HEK293T (cell line): ENCODE data around the gene FGD2.

Experiments used
- CTCF ChIA-PET: fragments of 350-600 bp; formaldehyde crosslinking; extraction: SDS; loops from one replicate; lab custom pipeline; 2021; ENCODE audit warnings: antibody characterized with exemption, inconsistent platforms; lab: Yijun Ruan, JAX
- POLR2A ChIA-PET: fragments of 350-600 bp; formaldehyde crosslinking; extraction: SDS; loops from one replicate; lab custom pipeline; 2020; ENCODE audit warnings: antibody characterized with exemption, inconsistent platforms; lab: Yijun Ruan, JAX
- DNase-seq: peaks from one replicate; pipeline ENCODE4 v3.0.0; 2012; ENCODE audit warnings: mixed read lengths; ENCODE audit errors: extremely low spot score
- ARNT ChIP-seq: fragments of 450-650 bp; IDR thresholded peaks from 2 replicates; pipeline ENCODE4 v1.6.1; 2017; ENCODE audit warnings: mild to moderate bottlenecking
- BHLHE40 ChIP-seq: fragments of 450-650 bp; IDR thresholded peaks from 2 replicates; pipeline ENCODE4 v1.6.1; 2016; ENCODE audit warnings: mild to moderate bottlenecking, moderate library complexity, borderline replicate concordance
- CTBP1 ChIP-seq: fragments of 450-650 bp; IDR thresholded peaks from 2 replicates; pipeline ENCODE4 v1.6.1; 2016; ENCODE audit warnings: borderline replicate concordance
- ELF4 ChIP-seq: fragments of 450-650 bp; IDR thresholded peaks from 2 replicates; pipeline ENCODE4 v1.6.1; 2017; ENCODE audit warnings: antibody characterized with exemption
- FOXA1 ChIP-seq: fragments of 450-650 bp; IDR thresholded peaks from 2 replicates; pipeline ENCODE4 v1.6.1; 2016; ENCODE audit warnings: mild to moderate bottlenecking
- FOXK2 ChIP-seq: fragments of 450-650 bp; IDR thresholded peaks from 2 replicates; pipeline ENCODE4 v1.6.1; 2016; ENCODE audit warnings: mild to moderate bottlenecking
- FOXM1 ChIP-seq: fragments of 450-650 bp; IDR thresholded peaks from 2 replicates; pipeline ENCODE4 v1.6.1; 2017; ENCODE audit warnings: mild to moderate bottlenecking, borderline replicate concordance
- HDGF ChIP-seq: fragments of 450-650 bp; IDR thresholded peaks from 2 replicates; pipeline ENCODE4 v1.6.1; 2017; ENCODE audit warnings: antibody characterized with exemption, borderline replicate concordance
- L3MBTL2 ChIP-seq: fragments of 450-650 bp; conservative IDR thresholded peaks from 2 replicates; pipeline ENCODE4 v1.6.1; 2016; ENCODE audit warnings: mild to moderate bottlenecking
- LEF1 ChIP-seq: fragments of 450-650 bp; IDR thresholded peaks from 2 replicates; pipeline ENCODE4 v1.6.1; 2017; ENCODE audit warnings: mild to moderate bottlenecking, borderline replicate concordance
- NFRKB ChIP-seq: fragments of 450-650 bp; IDR thresholded peaks from 2 replicates; pipeline ENCODE4 v1.6.1; 2016; ENCODE audit warnings: mild to moderate bottlenecking, moderate library complexity
- SP1 ChIP-seq: fragments of 450-650 bp; IDR thresholded peaks from 2 replicates; pipeline ENCODE4 v1.6.1; 2017
- SUZ12 ChIP-seq: fragments of 450-650 bp; IDR thresholded peaks from 2 replicates; pipeline ENCODE4 v1.6.1; 2016; ENCODE audit warnings: mild to moderate bottlenecking
- TARDBP ChIP-seq: fragments of 450-650 bp; IDR thresholded peaks from 2 replicates; pipeline ENCODE4 v1.6.1; 2016
- ZNF384 ChIP-seq: fragments of 450-650 bp; IDR thresholded peaks from 2 replicates; pipeline ENCODE4 v1.6.1; 2016
- TF ChIP-seq, protein P1 (sequence below): fragments of 450-650 bp; IDR thresholded peaks from 2 replicates; pipeline ENCODE4 v1.6.1; 2016

Gene FGD2

DNA sequence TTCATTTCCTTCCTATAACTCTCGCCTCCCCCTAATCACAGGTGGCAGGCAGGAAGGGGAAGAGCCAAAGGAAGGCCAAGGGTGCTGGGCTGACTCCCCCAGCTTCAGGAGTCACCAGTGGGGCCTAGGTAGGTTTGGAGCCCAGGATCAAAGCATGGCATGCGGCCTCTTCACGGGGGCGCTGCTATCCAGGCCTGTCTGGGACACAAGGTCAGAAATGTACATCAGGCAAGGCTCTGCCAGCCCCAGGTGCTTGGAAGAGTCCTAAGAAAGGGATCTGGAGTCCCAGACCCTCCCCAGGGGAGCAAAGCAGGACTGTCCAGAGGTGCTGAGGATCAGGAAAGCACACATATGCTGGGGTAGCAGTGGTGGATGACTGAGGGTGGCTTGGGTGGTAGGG is 40.5 kb upstream of the FGD2 start:
- ChIA-PET CTCF (interaction anchor here (1.3 kb wide), 1 partner anchor 13 kb away, joined by 4 read pairs; no protein-coding TSS in a partner anchor), POLR2A (no interaction called here)
- no peak for TF ChIP-seq HDGF
- DNase-seq: no peak

DNA sequence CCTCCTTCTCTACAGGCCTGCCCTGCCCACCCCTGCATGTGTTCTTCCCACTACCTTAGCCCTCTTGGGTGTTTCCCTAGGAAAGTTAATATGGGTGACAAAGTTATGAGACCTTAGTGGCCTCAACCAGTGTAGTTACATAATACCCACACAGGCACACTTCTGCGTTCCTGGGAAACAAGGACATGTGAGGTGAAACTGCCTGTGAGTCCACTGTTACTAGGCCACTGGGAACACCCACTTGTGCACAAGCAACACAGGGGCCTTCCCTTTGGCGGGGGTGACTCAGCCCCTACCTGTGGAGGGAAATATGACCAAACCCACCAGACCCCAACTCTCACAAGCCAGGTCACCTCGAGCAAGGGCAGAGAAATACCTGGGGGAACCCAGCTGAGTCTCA is 38.2 kb upstream of the FGD2 start:
- CTCF ChIA-PET: interaction anchor here (0.8 kb wide), 1 partner anchor 10 kb away, joined by 4 read pairs; no protein-coding TSS in a partner anchor
- no peak for DNase-seq
- POLR2A ChIA-PET: interaction anchor here (2.0 kb wide), 1 partner anchor 19 kb away, joined by 6 read pairs; the partner anchor contains the start of gene MTCH1
- TF ChIP-seq ELF4: no peak
- no peak for TF ChIP-seq ARNT
- TF ChIP-seq L3MBTL2: no peak
- no peak for TF ChIP-seq ZNF384
- no peak for TF ChIP-seq TARDBP
- TF ChIP-seq LEF1: no peak
- no peak for TF ChIP-seq FOXA1
- no peak for TF ChIP-seq FOXM1
- TF ChIP-seq NFRKB: no peak
- no peak for TF ChIP-seq FOXK2
- TF ChIP-seq BHLHE40: no peak
- TF ChIP-seq, protein P1, sequence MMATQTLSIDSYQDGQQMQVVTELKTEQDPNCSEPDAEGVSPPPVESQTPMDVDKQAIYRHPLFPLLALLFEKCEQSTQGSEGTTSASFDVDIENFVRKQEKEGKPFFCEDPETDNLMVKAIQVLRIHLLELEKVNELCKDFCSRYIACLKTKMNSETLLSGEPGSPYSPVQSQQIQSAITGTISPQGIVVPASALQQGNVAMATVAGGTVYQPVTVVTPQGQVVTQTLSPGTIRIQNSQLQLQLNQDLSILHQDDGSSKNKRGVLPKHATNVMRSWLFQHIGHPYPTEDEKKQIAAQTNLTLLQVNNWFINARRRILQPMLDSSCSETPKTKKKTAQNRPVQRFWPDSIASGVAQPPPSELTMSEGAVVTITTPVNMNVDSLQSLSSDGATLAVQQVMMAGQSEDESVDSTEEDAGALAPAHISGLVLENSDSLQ: no peak
- no peak for TF ChIP-seq SUZ12
- no peak for TF ChIP-seq HDGF
- TF ChIP-seq SP1: no peak

DNA sequence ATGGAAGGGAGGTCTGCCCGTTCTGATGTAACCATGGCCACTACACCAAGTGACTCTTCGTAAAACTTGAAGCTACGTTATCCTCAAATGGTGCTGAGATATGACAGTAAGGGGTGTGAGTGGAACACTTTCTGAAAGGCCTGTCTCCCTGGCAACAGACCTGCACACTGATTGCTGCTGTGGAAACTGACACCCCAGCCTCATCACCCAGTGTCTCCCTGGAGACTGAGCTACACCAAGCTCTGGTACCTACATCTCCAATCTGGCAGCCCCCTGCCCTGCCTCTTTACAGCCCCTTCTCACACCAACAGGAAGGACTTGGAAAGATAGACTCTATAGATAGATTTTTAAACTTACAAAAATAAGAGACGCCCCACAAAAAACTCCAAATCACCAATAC is 37.7 kb upstream of the FGD2 start:
- ChIA-PET POLR2A (interaction anchor here (2.0 kb wide), 1 partner anchor 18 kb away, joined by 6 read pairs; the partner anchor contains the start of gene MTCH1), CTCF (interaction anchor here (0.8 kb wide), 1 partner anchor 10 kb away, joined by 4 read pairs; no protein-coding TSS in a partner anchor)
- DNase-seq: no peak
- TF ChIP-seq HDGF: no peak
- no peak for TF ChIP-seq BHLHE40
- no peak for TF ChIP-seq NFRKB
- no peak for TF ChIP-seq FOXA1
- TF ChIP-seq SUZ12: no peak
- TF ChIP-seq SP1: no peak
- no peak for TF ChIP-seq ELF4
- no peak for TF ChIP-seq FOXM1
- no peak for TF ChIP-seq TARDBP
- TF ChIP-seq ARNT: no peak
- no peak for TF ChIP-seq L3MBTL2

DNA sequence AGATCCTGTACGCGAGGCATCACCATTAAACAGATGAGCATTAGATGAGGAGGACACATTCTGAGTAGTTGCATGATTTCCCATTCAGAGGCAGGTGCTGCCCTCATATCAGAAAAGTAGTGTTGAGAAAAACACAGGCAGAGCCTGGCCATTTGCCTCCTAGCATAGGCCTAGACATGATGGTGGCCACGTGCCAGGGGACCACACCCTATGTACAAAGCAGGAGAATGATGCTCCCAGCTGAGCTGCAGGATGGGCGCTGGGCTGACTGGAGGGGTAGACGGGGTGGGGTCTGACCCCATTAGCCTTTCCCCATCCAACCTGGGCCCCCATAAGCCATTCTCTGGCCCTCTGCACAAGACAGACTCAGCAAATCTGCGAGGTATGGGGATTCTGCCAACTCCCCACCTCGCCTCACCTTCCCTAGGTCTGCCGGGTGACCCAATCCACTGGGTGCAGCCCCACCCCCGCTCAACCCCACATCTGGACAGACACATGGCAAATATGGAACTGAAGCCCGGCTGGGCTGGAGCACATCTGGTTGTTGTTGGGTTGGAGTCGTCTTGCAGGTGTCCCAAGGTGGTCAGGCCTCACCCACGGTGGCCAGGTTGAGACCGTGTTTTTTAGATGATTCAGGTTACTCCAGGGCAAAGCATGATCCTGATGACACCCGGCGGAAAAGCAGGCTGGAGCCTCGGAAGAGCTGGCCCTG is 37.0 kb upstream of the FGD2 start:
- TF ChIP-seq ELF4 (no peak), FOXM1 (no peak), ZNF384 (no peak), L3MBTL2 (no peak), NFRKB (no peak), FOXA1 (no peak), TARDBP (no peak), SP1 (no peak), HDGF (no peak), CTBP1 (no peak), LEF1 (no peak), BHLHE40 (no peak), ARNT (no peak), SUZ12 (no peak)
- ChIA-PET POLR2A (no interaction called here), CTCF (no interaction called here)

DNA sequence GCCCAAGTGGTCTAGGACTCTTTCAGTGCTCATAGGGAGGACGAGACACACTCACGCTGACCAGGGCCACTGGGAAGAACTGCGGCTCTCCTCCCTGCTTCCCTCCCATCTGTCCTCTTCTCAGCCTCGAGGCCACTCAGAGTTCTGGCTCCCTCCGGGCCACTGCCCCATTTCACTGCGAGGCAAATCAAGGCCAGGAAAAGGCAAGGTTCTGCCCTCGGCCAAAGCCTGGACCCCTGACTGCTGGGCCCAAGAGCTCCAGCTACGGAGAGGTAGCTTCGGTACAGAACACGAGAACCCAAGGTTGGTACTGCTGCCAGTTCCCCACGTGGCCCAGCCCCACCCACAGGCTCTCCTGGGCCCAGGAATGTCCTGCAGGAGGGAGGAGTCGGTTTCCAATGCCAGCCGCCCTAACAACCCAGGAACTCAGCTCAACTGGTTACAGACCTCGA is 36.2 kb upstream of the FGD2 start:
- TF ChIP-seq ARNT: no peak
- ChIA-PET POLR2A (no interaction called here), CTCF (no interaction called here)
- DNase-seq: no peak

More for the DNA sequence above, 37.0 kb upstream of the FGD2 start:
- no peak for DNase-seq

DNA sequence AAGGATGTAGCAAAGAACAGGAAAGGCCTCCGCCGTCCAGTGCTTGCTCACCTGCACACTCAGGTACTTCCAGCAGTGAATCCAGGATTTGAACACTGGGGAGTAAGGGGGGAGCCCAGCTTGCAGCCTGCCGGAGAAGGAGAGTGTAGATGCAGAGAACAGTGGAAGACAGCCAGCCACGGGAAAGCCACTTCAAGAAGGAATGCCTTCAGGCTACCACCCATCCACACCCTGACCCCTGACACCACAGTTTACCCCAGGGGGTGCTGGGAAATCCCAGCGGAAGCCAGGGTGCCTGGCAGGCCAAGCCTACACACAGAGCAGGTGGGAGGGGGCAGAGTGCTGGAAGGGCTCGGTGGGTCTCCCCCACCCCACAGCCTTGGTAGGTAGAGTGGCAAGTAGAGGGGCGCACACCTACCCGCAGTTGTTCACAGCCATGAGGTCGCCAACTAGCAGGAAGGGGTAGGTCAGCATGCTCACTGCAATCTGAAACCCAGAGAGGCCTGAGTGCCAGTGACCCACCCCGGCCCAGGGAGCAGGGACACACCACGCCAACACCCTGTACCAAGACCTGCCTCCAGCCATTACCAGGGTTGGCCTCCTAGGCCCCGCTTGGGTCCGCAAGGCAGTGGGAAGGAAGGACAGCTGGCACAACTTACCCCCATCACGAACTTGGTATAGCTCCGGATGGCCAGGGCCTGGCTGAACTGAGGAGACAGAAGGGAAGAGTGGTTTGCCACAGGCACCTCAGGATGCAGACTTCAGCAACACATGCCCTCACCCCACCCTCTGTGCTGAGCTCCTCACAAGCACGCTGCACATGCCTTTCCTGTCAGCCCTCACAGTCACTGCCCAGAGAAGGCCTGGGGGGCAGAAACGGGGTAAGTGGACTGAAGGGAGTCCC is 35.2 kb upstream of the FGD2 start:
- POLR2A ChIA-PET: interaction anchor here (1.2 kb wide), 1 partner anchor 16 kb away, joined by 3 read pairs; the partner anchor contains the start of gene MTCH1
- TF ChIP-seq TARDBP: no peak
- no peak for TF ChIP-seq SP1
- no peak for TF ChIP-seq L3MBTL2
- TF ChIP-seq HDGF: no peak
- TF ChIP-seq BHLHE40: no peak
- no peak for TF ChIP-seq ELF4
- no peak for TF ChIP-seq CTBP1
- no peak for TF ChIP-seq FOXA1
- no peak for TF ChIP-seq ARNT
- TF ChIP-seq LEF1: no peak
- TF ChIP-seq, protein P1: no peak
- TF ChIP-seq FOXM1: no peak
- TF ChIP-seq NFRKB: no peak
- TF ChIP-seq FOXK2: no peak
- TF ChIP-seq ZNF384: no peak
- TF ChIP-seq SUZ12: no peak
- CTCF ChIA-PET: interaction anchor here (0.6 kb wide), 1 partner anchor 48 kb away, joined by 3 read pairs; no protein-coding TSS in a partner anchor
- no peak for DNase-seq
